Immature natural killer cell (primary cell): ENCODE data around the gene PDZK1. TPM values are rescaled to one million over a fixed set of nuclear protein-coding genes. Genes with fewer than 3 reads are reported as not detected.
"Not testable (repeated sequence)": the region's sequence is repeated elsewhere in the genome, so short reads cannot be mapped to it uniquely, and the experiment has no call there.

Source experiments
- DNase-seq, 3 donors: peaks; one replicate each; pipeline ENCODE4 v3.0.0; 2022; ENCODE audit warnings: mixed read lengths in 1 of 3
- H3K27ac Mint-ChIP-seq, 6 donors: one replicate each; pipeline ENCODE4 v1.8.0; 2020; ENCODE audit warnings: mixed read lengths in 6 of 6, mild to moderate bottlenecking in 5 of 6, inconsistent platforms in 4 of 6, moderate library complexity in 3 of 6
- H3K27me3 Mint-ChIP-seq, 3 donors: one replicate each; pipeline ENCODE4 v1.8.0; 2020 to 2021; ENCODE audit warnings: low read depth in 3 of 3, mild to moderate bottlenecking in 3 of 3, mixed read lengths in 3 of 3, moderate library complexity in 3 of 3, inconsistent platforms in 1 of 3
- H3K36me3 Mint-ChIP-seq, 3 donors: one replicate each; pipeline ENCODE4 v1.8.0; 2020; ENCODE audit warnings: mixed read lengths in 3 of 3, inconsistent platforms in 2 of 3, mild to moderate bottlenecking in 2 of 3
- H3K4me1 Mint-ChIP-seq, 2 donors: one replicate each; pipeline ENCODE4 v1.8.0; 2020; ENCODE audit warnings: inconsistent platforms in 2 of 2, mild to moderate bottlenecking in 2 of 2, mixed read lengths in 2 of 2, moderate library complexity in 1 of 2
- H3K4me3 Mint-ChIP-seq, 5 donors: one replicate each; pipeline ENCODE4 v1.8.0; 2020; ENCODE audit warnings: mild to moderate bottlenecking in 5 of 5, mixed read lengths in 5 of 5, inconsistent platforms in 3 of 5, moderate library complexity in 3 of 5
- H3K9me3 Mint-ChIP-seq, 6 donors: one replicate each; pipeline ENCODE4 v1.8.0; 2020; ENCODE audit warnings: mild to moderate bottlenecking in 6 of 6, mixed read lengths in 6 of 6, inconsistent platforms in 4 of 6, moderate library complexity in 3 of 6
- polyA plus RNA-seq, 3 donors: library from polyadenylated mRNA; unstranded; fragments of 300-500 nt; fragmentation: Illumina TruSeq; gene quantifications; one replicate each; pipeline ENCODE4 v1.2.3, GENCODE V29; 2021

Gene PDZK1
- polyA plus RNA-seq, 3 donors from 2014 or later: 1.5 to 2.5 TPM; not detected in 1

DNA sequence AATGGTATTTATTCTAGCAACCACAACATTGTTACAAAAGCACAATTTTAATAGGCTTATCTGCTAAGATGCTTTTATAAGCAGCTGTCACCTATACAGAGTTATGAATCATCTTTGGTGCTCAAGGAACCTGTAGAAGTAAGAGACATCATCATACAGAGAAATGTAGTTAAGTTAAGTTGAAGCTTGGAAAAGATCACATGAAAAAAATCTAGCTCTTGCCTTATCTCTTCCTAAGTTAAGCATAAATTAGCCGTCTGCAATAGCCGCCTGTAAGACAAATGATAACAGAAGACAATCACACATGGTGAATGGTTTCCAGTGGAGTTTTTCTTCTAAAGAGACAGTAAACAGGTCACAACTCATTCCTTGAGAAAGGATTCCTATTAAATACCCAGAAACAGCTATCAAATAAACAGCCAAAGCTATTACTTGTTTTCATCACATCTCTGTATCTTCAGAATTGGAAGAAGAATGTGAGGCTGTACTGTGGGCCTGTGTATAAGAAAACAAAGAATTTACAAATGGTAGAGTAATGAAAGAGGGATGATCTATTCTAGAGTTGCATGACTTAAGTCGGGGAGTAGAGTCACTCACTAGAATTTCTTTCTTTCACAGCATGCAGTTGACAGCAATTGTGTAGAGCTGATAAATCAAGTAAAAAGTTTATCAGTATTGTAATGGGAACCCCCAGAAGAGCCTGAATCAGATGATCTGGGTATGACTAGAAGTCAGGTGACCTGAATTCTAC, 36.0 kb downstream of the PDZK1 start:
- H3K4me3 Mint-ChIP-seq: peak overlapping the region in 1 of 5 donors; percentile 22
- peaks cover 0 to 15% (median 13%) of the 10 kb centered on the region in 3 donors for H3K36me3 Mint-ChIP-seq
- H3K9me3 Mint-ChIP-seq, H3K27me3 Mint-ChIP-seq, DNase-seq, H3K27ac Mint-ChIP-seq: not testable (repeated sequence)
- H3K4me1 Mint-ChIP-seq: peaks cover 21 to 26% of the 10 kb centered on the region in 2 donors

DNA sequence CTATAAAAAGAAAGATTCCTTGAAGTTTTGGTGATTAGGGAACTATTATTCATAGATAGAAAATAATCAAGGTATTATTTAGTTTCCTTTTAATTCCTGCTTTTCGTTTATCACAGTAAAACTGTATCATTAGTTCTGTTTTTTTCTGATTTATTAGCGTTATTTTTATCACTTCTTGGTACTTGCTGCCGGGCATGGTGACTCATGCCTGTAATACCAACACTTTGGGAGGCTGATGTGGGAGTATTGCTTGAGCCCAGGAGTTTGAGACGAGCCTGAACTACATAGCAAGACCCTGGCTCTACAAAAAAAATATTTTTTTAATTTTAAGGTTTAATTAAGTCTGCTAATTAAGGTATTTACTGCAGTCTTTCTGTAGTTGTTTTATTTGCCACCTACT, 42.2 kb downstream of the PDZK1 start:
- H3K4me1 Mint-ChIP-seq, H3K4me3 Mint-ChIP-seq, H3K27ac Mint-ChIP-seq, H3K9me3 Mint-ChIP-seq, H3K27me3 Mint-ChIP-seq, DNase-seq: not testable (repeated sequence)
- H3K36me3 Mint-ChIP-seq: peaks cover 4 to 14% (median 5%) of the 10 kb centered on the region in 3 donors

DNA sequence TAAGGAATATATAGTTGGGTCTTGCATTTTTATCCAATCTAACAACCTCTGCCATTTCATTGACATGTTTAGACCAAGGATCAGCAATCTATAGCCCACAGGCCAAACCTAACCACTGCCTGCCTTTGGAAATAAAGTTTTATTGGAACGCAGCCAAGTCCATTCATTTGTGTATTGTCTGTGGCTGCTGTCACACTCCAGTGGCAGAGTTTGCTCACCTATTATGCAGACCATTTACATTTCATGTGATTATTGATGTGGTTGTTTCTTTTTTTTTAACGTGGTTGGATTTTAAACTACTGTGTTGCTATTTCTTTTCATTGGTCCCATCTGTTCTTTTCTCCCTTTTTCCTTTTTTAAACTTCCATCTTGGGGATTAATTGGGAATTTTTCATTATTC, 44.7 kb downstream of the PDZK1 start:
- DNase-seq, H3K27ac Mint-ChIP-seq, H3K27me3 Mint-ChIP-seq, H3K9me3 Mint-ChIP-seq, H3K4me1 Mint-ChIP-seq, H3K4me3 Mint-ChIP-seq: not testable (repeated sequence)
- peaks cover 0 to 14% (median 4%) of the 10 kb centered on the region in 3 donors for H3K36me3 Mint-ChIP-seq

DNA sequence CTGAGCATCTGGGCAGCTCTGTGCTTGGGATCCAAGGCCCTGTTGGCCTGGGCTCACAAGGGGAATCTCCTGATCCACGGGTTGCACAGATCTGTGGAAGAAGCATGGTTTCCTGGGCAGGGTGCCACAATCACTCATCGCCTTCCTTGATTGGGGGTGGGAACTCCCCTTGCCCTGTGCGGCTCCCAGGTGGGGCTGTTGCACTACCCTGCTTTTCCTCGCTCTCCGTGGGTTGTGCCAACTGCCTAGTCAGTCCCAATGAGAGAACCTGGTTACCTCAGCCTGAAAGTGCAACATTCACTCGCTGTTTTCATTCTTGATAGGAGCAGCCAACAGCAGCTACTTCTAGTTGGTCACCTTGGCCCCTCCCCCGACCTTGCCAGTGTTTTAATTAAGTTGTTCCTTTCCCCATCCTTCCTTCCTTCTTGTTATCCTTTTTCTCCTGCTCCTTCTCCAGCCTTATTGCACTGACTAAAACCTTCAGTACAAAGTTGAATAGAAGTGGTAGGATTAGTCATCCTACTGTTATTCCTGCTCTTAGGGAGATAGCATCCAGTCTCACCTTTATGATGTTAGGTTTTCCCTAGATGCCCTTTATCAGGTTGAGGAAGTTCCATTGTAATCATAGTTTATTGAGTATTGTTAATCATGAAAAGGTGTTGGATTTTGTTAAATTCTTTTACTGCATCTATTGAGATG, 50.8 kb downstream of the PDZK1 start:
- not testable (repeated sequence) for H3K27ac Mint-ChIP-seq, H3K27me3 Mint-ChIP-seq, DNase-seq, H3K9me3 Mint-ChIP-seq, H3K4me3 Mint-ChIP-seq
- Mint-ChIP-seq H3K4me1 (peaks cover 2 to 16% of the 10 kb centered on the region in 2 donors), H3K36me3 (peaks cover 4 to 14% (median 12%) of the 10 kb centered on the region in 3 donors)

DNA sequence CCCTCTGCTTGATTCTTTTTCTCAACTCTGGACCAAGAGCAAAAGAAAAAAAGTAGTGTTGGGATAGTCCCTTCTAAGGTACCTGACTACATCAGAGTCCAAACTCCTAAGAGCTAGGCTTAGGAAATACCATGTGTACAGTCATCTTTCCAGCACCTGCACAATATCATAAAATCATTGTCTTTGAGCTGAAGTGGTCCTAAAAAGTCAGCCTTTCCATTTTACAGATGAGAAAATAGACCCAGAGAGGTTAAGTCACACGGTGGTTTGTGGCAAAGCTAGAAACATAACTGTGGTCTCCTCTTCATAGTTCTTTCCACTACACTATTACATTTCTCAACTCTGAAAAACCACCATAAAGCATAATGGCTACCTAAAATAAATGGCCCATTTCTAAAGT, 63.2 kb downstream of the PDZK1 start:
- peaks cover 14 to 15% of the 10 kb centered on the region in 2 donors for H3K4me1 Mint-ChIP-seq
- H3K9me3 Mint-ChIP-seq, H3K27me3 Mint-ChIP-seq, H3K27ac Mint-ChIP-seq, H3K36me3 Mint-ChIP-seq, H3K4me3 Mint-ChIP-seq, DNase-seq: not testable (repeated sequence)

DNA sequence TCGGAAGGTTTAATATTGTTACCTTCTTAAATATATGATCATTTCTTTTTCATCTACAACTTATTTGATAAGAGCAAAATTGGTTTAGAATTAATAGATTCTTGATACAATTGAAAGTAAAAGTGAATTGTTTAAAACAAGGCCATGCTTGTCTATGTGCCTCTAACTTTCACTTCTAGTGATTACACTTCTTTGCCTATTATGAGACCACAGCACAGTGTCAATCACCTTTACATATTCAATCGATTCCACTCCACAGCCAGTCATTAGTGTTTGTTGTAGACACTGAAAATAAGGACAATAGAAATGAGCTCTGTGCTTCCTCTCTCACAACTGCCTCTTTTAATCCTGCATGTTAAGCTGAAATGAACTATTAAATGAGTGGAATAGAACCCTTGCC, 65.3 kb downstream of the PDZK1 start:
- H3K9me3 Mint-ChIP-seq, H3K36me3 Mint-ChIP-seq, H3K27ac Mint-ChIP-seq, H3K4me3 Mint-ChIP-seq, DNase-seq, H3K27me3 Mint-ChIP-seq: not testable (repeated sequence)
- H3K4me1 Mint-ChIP-seq: peaks cover 17 to 18% of the 10 kb centered on the region in 2 donors

DNA sequence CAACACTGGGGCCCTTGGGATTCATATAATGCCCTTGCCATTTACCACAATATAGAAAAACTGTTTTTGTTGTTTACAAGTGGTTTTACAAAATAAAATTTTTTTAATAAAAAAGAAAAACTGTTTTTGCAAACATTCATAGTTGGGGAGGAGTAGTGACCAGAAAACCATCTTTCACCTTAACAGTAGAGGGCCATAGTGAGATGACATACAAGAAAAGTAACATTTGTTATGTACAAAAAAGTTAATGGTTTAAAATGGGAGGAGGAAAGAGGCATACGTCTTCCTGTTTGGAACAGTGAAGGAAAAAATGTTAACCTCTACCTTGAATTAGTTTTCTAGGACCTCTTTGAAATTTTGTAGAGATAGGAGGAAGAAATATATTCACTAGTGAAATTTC, 70.9 kb downstream of the PDZK1 start:
- H3K9me3 Mint-ChIP-seq, H3K27me3 Mint-ChIP-seq, DNase-seq, H3K27ac Mint-ChIP-seq, H3K36me3 Mint-ChIP-seq: not testable (repeated sequence)
- H3K4me3 Mint-ChIP-seq: peak overlapping the region in 4 of 5 donors; percentile 9 to 46 (median 36)
- H3K4me1 Mint-ChIP-seq: peaks cover 13 to 15% of the 10 kb centered on the region in 2 donors

DNA sequence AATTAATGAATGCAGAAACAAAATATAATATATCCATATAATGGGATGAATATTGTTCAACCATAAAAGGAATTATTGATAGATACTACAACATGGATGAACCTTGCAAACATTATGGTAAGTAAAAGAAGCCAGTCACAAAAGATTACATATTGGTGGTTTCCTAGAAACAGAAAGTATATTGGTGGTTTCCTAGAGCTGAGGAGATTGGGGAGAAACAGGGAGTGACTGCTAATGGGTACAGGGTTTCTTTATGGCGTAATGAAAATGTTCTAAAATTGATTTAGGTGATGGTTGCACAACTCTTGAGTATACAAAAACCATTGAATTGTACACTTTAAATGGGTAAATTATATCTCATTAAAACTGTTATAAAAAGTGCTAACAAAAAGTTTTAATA, 85.0 kb downstream of the PDZK1 start:
- not testable (repeated sequence) for H3K36me3 Mint-ChIP-seq, H3K9me3 Mint-ChIP-seq, H3K4me1 Mint-ChIP-seq, DNase-seq, H3K27me3 Mint-ChIP-seq, H3K27ac Mint-ChIP-seq, H3K4me3 Mint-ChIP-seq

Other genes starting within 250 kb of the PDZK1 start
- 10 to 100 TPM; 19.3 to 33.6 (median 28.0) TPM for gene GPR89A, start 99.4 kb downstream of the PDZK1 start, polyA plus RNA-seq
- 100 to 1,000 TPM; 382 to 493 (median 435) TPM for gene CD160, start 12.1 kb upstream of the PDZK1 start, polyA plus RNA-seq
- 1 to 10 TPM; 4.7 to 9.4 (median 8.3) TPM for gene RNF115, start 116.7 kb upstream of the PDZK1 start, polyA plus RNA-seq
- 10 to 100 TPM; 34.5 to 56.4 (median 45.6) TPM for gene POLR3C, start 116.8 kb upstream of the PDZK1 start, polyA plus RNA-seq
- gene NUDT17, start 138.3 kb upstream of the PDZK1 start, polyA plus RNA-seq: 1 to 10 TPM in 2 of 3 donors, not detected in 1; 3.8 to 4.1 TPM
- 10 to 100 TPM in 2 of 3 donors, 1 to 10 TPM in 1; 9.3 to 27.1 (median 10.5) TPM for gene PIAS3, start 151.7 kb upstream of the PDZK1 start, polyA plus RNA-seq
- gene ANKRD35, start 178.5 kb upstream of the PDZK1 start, polyA plus RNA-seq: under 1 TPM; 0.40 to 0.93 (median 0.86) TPM
- not detected for gene ITGA10, start 202.7 kb upstream of the PDZK1 start, polyA plus RNA-seq
- gene PEX11B, start 211.3 kb upstream of the PDZK1 start, polyA plus RNA-seq: 10 to 100 TPM; 40.2 to 73.0 (median 56.9) TPM
- 100 to 1,000 TPM; 175 to 256 (median 194) TPM for gene RBM8A, start 220.1 kb upstream of the PDZK1 start, polyA plus RNA-seq